OCI-LY1 (cell line): ENCODE data around the gene AGPS.
"Not testable (repeated sequence)": the region's sequence is repeated elsewhere in the genome, so short reads cannot be mapped to it uniquely, and the experiment has no call there.

Source experiments
- EZH2 ChIP-seq: fragments of 200-600 bp; sonication (generic), shearing (Covaris generic); IDR thresholded peaks from 2 replicates; pipeline ENCODE4 v1.8.0; 2017; ENCODE audit warnings: borderline replicate concordance, mixed run types, mild to moderate bottlenecking, antibody characterized with exemption, low read length, moderate library complexity, mixed read lengths
- TF ChIP-seq, protein P1 (sequence below): fragments of 200-600 bp; sonication (generic), shearing (Covaris generic); IDR thresholded peaks from 2 replicates; pipeline ENCODE4 v1.5.1; 2017; ENCODE audit warnings: mild to moderate bottlenecking, antibody characterized with exemption, low read length, moderate library complexity, mixed read lengths

- TF ChIP-seq, protein P1, sequence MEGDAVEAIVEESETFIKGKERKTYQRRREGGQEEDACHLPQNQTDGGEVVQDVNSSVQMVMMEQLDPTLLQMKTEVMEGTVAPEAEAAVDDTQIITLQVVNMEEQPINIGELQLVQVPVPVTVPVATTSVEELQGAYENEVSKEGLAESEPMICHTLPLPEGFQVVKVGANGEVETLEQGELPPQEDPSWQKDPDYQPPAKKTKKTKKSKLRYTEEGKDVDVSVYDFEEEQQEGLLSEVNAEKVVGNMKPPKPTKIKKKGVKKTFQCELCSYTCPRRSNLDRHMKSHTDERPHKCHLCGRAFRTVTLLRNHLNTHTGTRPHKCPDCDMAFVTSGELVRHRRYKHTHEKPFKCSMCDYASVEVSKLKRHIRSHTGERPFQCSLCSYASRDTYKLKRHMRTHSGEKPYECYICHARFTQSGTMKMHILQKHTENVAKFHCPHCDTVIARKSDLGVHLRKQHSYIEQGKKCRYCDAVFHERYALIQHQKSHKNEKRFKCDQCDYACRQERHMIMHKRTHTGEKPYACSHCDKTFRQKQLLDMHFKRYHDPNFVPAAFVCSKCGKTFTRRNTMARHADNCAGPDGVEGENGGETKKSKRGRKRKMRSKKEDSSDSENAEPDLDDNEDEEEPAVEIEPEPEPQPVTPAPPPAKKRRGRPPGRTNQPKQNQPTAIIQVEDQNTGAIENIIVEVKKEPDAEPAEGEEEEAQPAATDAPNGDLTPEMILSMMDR = not testable (repeated sequence)
- not testable (repeated sequence) for TF ChIP-seq EZH2
Measured at GRCh38 chr2:177431111-177431725, 38.6 kb downstream of the AGPS start.
